DND-41 (cell line): ENCODE data around the gene CCDC82.

ENCODE experiments used
- ATAC-seq: fragments of 200-7000 bp; cut with Tn5 transposase; 3 replicates; pipeline ENCODE4 v1.9.1; 2021; ENCODE audit warnings: low read depth; ENCODE audit not compliant: insufficient read depth
- DNase-seq: peaks from one replicate; pipeline ENCODE4 v3.0.0-alpha.2; 2020
- H2AFZ ChIP-seq: 2 replicates; pipeline ENCODE4 v1.6.0; 2012; ENCODE audit warnings: low read depth, low read length
- H3K27ac ChIP-seq: 2 replicates; pipeline ENCODE4 v1.5.1; 2012; ENCODE audit warnings: low read length, inconsistent platforms
- H3K27me3 ChIP-seq: fragments of 200-600 bp; sonication (generic); 2 replicates; pipeline ENCODE4 v1.6.0; 2012; ENCODE audit warnings: low read length, mild to moderate bottlenecking, inconsistent platforms; ENCODE audit not compliant: insufficient read depth, poor library complexity
- H3K36me3 ChIP-seq: 2 replicates; pipeline ENCODE4 v1.5.1; 2012; ENCODE audit warnings: low read length, inconsistent platforms; ENCODE audit not compliant: insufficient read depth
- H3K4me1 ChIP-seq: 2 replicates; pipeline ENCODE4 v1.5.1; 2012; ENCODE audit warnings: mild to moderate bottlenecking, low read length; ENCODE audit not compliant: insufficient read depth
- H3K4me2 ChIP-seq: 2 replicates; pipeline ENCODE4 v1.6.0; 2012; ENCODE audit warnings: mild to moderate bottlenecking, moderate library complexity, low read length, inconsistent platforms; ENCODE audit not compliant: insufficient read depth
- H3K4me3 ChIP-seq, 2 experiments: fragments of 200-600 bp in 1 of 2; shearing (Covaris generic) in 1 of 2; 2 replicates each; pipeline ENCODE4 v1.5.1; 2012 to 2016; ENCODE audit warnings: inconsistent platforms in 2 of 2, low read length in 2 of 2, mild to moderate bottlenecking in 2 of 2, low read depth in 1 of 2, moderate library complexity in 1 of 2
- H3K79me2 ChIP-seq: 2 replicates; pipeline ENCODE4 v1.6.0; 2012; ENCODE audit warnings: low read length, inconsistent platforms; ENCODE audit not compliant: insufficient read depth
- H3K9ac ChIP-seq: 2 replicates; pipeline ENCODE4 v1.6.0; 2012; ENCODE audit warnings: low read depth, mild to moderate bottlenecking, inconsistent platforms, low read length, moderate library complexity
- H3K9me3 ChIP-seq: 2 replicates; pipeline ENCODE4 v1.5.1; 2012; ENCODE audit warnings: low read length, moderate library complexity, mild to moderate bottlenecking, inconsistent platforms; ENCODE audit not compliant: insufficient read depth, severe bottlenecking
- H4K20me1 ChIP-seq: 2 replicates; pipeline ENCODE4 v1.6.0; 2012; ENCODE audit warnings: low read length; ENCODE audit not compliant: insufficient read depth
- EZH2 ChIP-seq: IDR thresholded peaks from 3 replicates; pipeline ENCODE4 v1.6.1; 2012; ENCODE audit warnings: borderline replicate concordance, low read depth, mild to moderate bottlenecking, moderate library complexity, low read length, inconsistent platforms; ENCODE audit not compliant: severe bottlenecking
- TF ChIP-seq, protein P1 (sequence below): IDR thresholded peaks from 2 replicates; pipeline ENCODE4 v1.5.1; 2012; ENCODE audit warnings: borderline replicate concordance, low read length, moderate library complexity, mild to moderate bottlenecking; ENCODE audit not compliant: poor library complexity, severe bottlenecking; ENCODE audit errors: extremely low read depth

Gene CCDC82

GRCh38 chr11:96334219-96334618 is 55.5 kb downstream of the CCDC82 start:
- Histone ChIP-seq H4K20me1 (no peaks in the 10 kb centered on the region), H3K27ac (no peak overlapping the region), H3K79me2 (peaks cover 11% of the 10 kb centered on the region), H3K4me2 (no peak overlapping the region), H3K9me3 (no peaks in the 10 kb centered on the region), H3K4me1 (peaks cover 23% of the 10 kb centered on the region), H3K27me3 (no peaks in the 10 kb centered on the region), H2AFZ (no peak overlapping the region), H3K9ac (no peak overlapping the region), H3K4me3 (no peak overlapping the region), H3K36me3 (no peaks in the 10 kb centered on the region)
- no peak for TF ChIP-seq EZH2
- TF ChIP-seq, protein P1, sequence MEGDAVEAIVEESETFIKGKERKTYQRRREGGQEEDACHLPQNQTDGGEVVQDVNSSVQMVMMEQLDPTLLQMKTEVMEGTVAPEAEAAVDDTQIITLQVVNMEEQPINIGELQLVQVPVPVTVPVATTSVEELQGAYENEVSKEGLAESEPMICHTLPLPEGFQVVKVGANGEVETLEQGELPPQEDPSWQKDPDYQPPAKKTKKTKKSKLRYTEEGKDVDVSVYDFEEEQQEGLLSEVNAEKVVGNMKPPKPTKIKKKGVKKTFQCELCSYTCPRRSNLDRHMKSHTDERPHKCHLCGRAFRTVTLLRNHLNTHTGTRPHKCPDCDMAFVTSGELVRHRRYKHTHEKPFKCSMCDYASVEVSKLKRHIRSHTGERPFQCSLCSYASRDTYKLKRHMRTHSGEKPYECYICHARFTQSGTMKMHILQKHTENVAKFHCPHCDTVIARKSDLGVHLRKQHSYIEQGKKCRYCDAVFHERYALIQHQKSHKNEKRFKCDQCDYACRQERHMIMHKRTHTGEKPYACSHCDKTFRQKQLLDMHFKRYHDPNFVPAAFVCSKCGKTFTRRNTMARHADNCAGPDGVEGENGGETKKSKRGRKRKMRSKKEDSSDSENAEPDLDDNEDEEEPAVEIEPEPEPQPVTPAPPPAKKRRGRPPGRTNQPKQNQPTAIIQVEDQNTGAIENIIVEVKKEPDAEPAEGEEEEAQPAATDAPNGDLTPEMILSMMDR, result no peak
- no peak for ATAC-seq
- no peak for DNase-seq

- H3K9me3 ChIP-seq, result no peaks in the 10 kb centered on the region
- peaks cover 5% of the 10 kb centered on the region for H3K79me2 ChIP-seq
- no peak overlapping the region for H3K4me2 ChIP-seq
- peaks cover 13% of the 10 kb centered on the region for H3K4me1 ChIP-seq
- TF ChIP-seq EZH2, result no peak
- TF ChIP-seq, protein P1, result no peak
- no peak overlapping the region for H3K9ac ChIP-seq
- no peaks in the 10 kb centered on the region for H4K20me1 ChIP-seq
- no peaks in the 10 kb centered on the region for H3K27me3 ChIP-seq
- ATAC-seq (no peak), DNase-seq (no peak)
- H3K4me3 ChIP-seq, result no peak overlapping the region
- no peaks in the 10 kb centered on the region for H3K36me3 ChIP-seq
- H2AFZ ChIP-seq, result no peak overlapping the region
- no peak overlapping the region for H3K27ac ChIP-seq
Measured at GRCh38 chr11:96333191-96333719, 56.5 kb downstream of the CCDC82 start.

DNA sequence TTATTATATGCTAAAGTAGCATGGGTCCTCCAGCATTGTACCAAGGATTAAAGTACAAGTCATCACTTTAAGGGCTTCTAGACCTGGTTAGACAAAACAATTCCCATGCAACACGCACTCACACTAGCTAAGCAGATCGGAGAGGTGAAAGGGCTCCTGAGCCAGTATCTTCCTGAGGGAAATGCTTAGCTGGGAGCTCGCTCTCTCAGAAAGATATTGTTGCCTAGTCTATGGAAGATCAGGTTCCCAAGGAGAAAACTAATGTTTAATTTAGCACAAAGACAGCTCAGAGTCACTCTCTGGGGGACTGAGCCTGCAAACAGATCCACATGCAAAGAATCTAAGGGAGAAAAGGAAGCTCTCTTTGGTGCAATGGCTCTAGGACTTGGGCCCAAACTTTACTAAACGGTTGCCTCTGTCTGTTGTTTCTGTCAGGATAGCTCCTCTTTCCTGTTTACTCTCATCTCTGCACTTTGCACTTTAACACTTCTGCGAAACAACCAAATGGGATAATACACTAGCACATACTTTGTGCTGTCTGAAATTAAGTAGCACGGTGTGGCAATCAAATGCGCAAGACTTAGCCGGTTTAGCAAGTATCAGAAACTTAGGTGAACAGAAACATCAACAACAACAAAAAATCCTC is 57.5 kb downstream of the CCDC82 start:
- no peak for ATAC-seq
- Histone ChIP-seq H3K27me3 (no peaks in the 10 kb centered on the region), H3K4me3 (no peak overlapping the region), H3K4me1 (0 out of 2 replicates have a peak, but pooled peaks cover 3% of the 10 kb centered on the region), H2AFZ (no peak overlapping the region), H3K27ac (no peak overlapping the region), H3K36me3 (no peaks in the 10 kb centered on the region), H4K20me1 (no peaks in the 10 kb centered on the region), H3K79me2 (no peaks in the 10 kb centered on the region; the same call in 1 of the 2 replicates), H3K9ac (no peak overlapping the region), H3K4me2 (no peak overlapping the region), H3K9me3 (no peaks in the 10 kb centered on the region)
- TF ChIP-seq EZH2, result no peak
- TF ChIP-seq, protein P1, result no peak
- DNase-seq, result no peak
